Measurements from ENCODE around the gene ANTXR1.

The ANTXR1 gene

GRCh38 chr2:69003731-69004130 lies 9.2 kb upstream of the ANTXR1 start:
- no peak for DNase-seq (ENCODE audit: low read depth in 2 of 2)

GRCh38 chr2:69007169-69007568 lies 5.8 kb upstream of the ANTXR1 start:
- no peak for DNase-seq (ENCODE audit: low read depth in 2 of 2)

GRCh38 chr2:69007603-69008002 lies 5.4 kb upstream of the ANTXR1 start:
- no peak for DNase-seq (ENCODE audit: low read depth in 2 of 2)

GRCh38 chr2:69010437-69011194 lies 2.4 kb upstream of the ANTXR1 start:
- DNase-seq (ENCODE audit: low read depth in 2 of 2): no peak

- no peak for DNase-seq (ENCODE audit: low read depth in 2 of 2)
Measured at GRCh38 chr2:69011611-69012157, 1.3 kb upstream of the ANTXR1 start.

GRCh38 chr2:69012310-69013141 lies 453 bp upstream of the ANTXR1 start:
- peak in 1 of 2 donors; percentile 16 for DNase-seq (ENCODE audit: low read depth in 2 of 2)

- DNase-seq (ENCODE audit: low read depth in 2 of 2): no peak
Measured at GRCh38 chr2:69013840-69014821, 1.2 kb downstream of the ANTXR1 start.

GRCh38 chr2:69017080-69017479 lies 4.1 kb downstream of the ANTXR1 start:
- no peak for DNase-seq (ENCODE audit: low read depth in 2 of 2)

GRCh38 chr2:69017835-69018234 lies 4.9 kb downstream of the ANTXR1 start:
- DNase-seq (ENCODE audit: low read depth in 2 of 2): no peak

- no peak for DNase-seq (ENCODE audit: low read depth in 2 of 2)
Measured at GRCh38 chr2:69018678-69019095, 5.7 kb downstream of the ANTXR1 start.

GRCh38 chr2:69020496-69021426 lies 7.8 kb downstream of the ANTXR1 start:
- DNase-seq (ENCODE audit: low read depth in 2 of 2): no peak

GRCh38 chr2:69021727-69022126 lies 8.7 kb downstream of the ANTXR1 start:
- no peak for DNase-seq (ENCODE audit: low read depth in 2 of 2)

- DNase-seq (ENCODE audit: low read depth in 2 of 2): no peak
Measured at GRCh38 chr2:69022548-69022947, 9.6 kb downstream of the ANTXR1 start.

GRCh38 chr2:69023236-69023635 lies 10.3 kb downstream of the ANTXR1 start:
- no peak for DNase-seq (ENCODE audit: low read depth in 2 of 2)

- no peak for DNase-seq (ENCODE audit: low read depth in 2 of 2)
Measured at GRCh38 chr2:69026026-69026425, 13.0 kb downstream of the ANTXR1 start.

- no peak for DNase-seq (ENCODE audit: low read depth in 2 of 2)
Measured at GRCh38 chr2:69026691-69027459, 13.9 kb downstream of the ANTXR1 start.

- no peak for DNase-seq (ENCODE audit: low read depth in 2 of 2)
Measured at GRCh38 chr2:69030800-69031428, 17.9 kb downstream of the ANTXR1 start.

- DNase-seq (ENCODE audit: low read depth in 2 of 2): no peak
Measured at GRCh38 chr2:69031466-69031865, 18.5 kb downstream of the ANTXR1 start.

- DNase-seq (ENCODE audit: low read depth in 2 of 2): no peak
Measured at GRCh38 chr2:69032336-69032735, 19.4 kb downstream of the ANTXR1 start.
